CD4-positive, alpha-beta T cell (primary cell): ENCODE results near the gene CWC22. TPM values are rescaled to one million over a fixed set of nuclear protein-coding genes. Genes with fewer than 3 reads are reported as not detected.
"Not testable (repeated sequence)": the region's sequence is repeated elsewhere in the genome, so short reads cannot be mapped to it uniquely, and the experiment has no call there.

Experiments
- ATAC-seq: fragments of 200-7000 bp; cut with Tn5 transposase; one replicate; pipeline ENCODE4 v1.10.0; 2022; ENCODE audit warnings: mild to moderate bottlenecking; ENCODE audit not compliant: poor library complexity
- CTCF ChIA-PET: fragments of 350-600 bp; sonication (Branson Sonifier 250); formaldehyde crosslinking; loops from one replicate; lab custom pipeline; 2021; ENCODE audit warnings: antibody characterized with exemption, inconsistent platforms; lab: Charles Lee
- POLR2A ChIA-PET: fragments of 350-600 bp; sonication (Branson Sonifier 250); formaldehyde crosslinking; loops from one replicate; lab custom pipeline; 2021; ENCODE audit warnings: antibody characterized with exemption, inconsistent platforms; lab: Charles Lee
- DNase-seq, 14 experiments: peaks; one replicate each; pipeline ENCODE4 v3.0.0-alpha.2; 2013 to 2020; ENCODE audit warnings: mixed read lengths in 2 of 14
- H3K27ac ChIP-seq, 2 donors: one replicate each; pipeline versions ENCODE4 v1.5.1 to v1.7.0; 2013; ENCODE audit warnings: low read length in 2 of 2, low read depth in 1 of 2, mild to moderate bottlenecking in 1 of 2
- H3K27me3 ChIP-seq, 2 experiments: 1 replicate in 1 of 2; 2 replicates in 1 of 2; pipeline versions ENCODE4 v1.6.1 to v1.7.0; 2013; ENCODE audit warnings: low read length in 2 of 2, control low read depth in 1 of 2, mild to moderate bottlenecking in 1 of 2, moderate library complexity in 1 of 2; ENCODE audit not compliant: insufficient read depth in 2 of 2, control insufficient read depth in 1 of 2
- H3K36me3 ChIP-seq: one replicate; pipeline ENCODE4 v1.6.1; 2013; ENCODE audit warnings: low read length, control low read depth; ENCODE audit not compliant: insufficient read depth
- H3K4me1 ChIP-seq: one replicate; pipeline ENCODE4 v1.6.1; 2013; ENCODE audit warnings: low read length, control low read depth; ENCODE audit not compliant: insufficient read depth
- H3K4me3 ChIP-seq: one replicate; pipeline ENCODE4 v1.5.1; 2013; ENCODE audit warnings: mild to moderate bottlenecking, low read length, moderate library complexity
- H3K9me3 ChIP-seq, 2 experiments: 1 replicate in 1 of 2; 2 replicates in 1 of 2; pipeline versions ENCODE4 v1.6.1 to v1.7.0; 2013; ENCODE audit warnings: low read length in 2 of 2, mild to moderate bottlenecking in 2 of 2, control low read depth in 1 of 2, moderate library complexity in 1 of 2; ENCODE audit not compliant: control insufficient read depth in 1 of 2, insufficient read depth in 1 of 2
- H3K27ac Mint-ChIP-seq: one replicate; pipeline ENCODE4 v1.8.0; 2020; ENCODE audit warnings: mixed read lengths
- H3K27me3 Mint-ChIP-seq: one replicate; pipeline ENCODE4 v1.8.0; 2021; ENCODE audit warnings: mixed read lengths
- H3K36me3 Mint-ChIP-seq: one replicate; pipeline ENCODE4 v1.8.0; 2021; ENCODE audit warnings: low read depth, mixed read lengths
- H3K4me1 Mint-ChIP-seq: one replicate; pipeline ENCODE4 v1.8.0; 2021; ENCODE audit warnings: low read depth, mixed read lengths
- H3K4me3 Mint-ChIP-seq: one replicate; pipeline ENCODE4 v1.8.0; 2020; ENCODE audit warnings: mild to moderate bottlenecking, mixed read lengths
- H3K9me3 Mint-ChIP-seq: one replicate; pipeline ENCODE4 v1.8.0; 2020; ENCODE audit warnings: mixed read lengths
- CTCF ChIP-seq: fragments of 200-600 bp; IDR thresholded peaks from one replicate; pipeline ENCODE4 v1.8.0; 2022; ENCODE audit warnings: antibody characterized with exemption, mild to moderate bottlenecking
- intact Hi-C, 2 experiments: fragments of 100-400 bp; cut with DNase I in 1 of 2; cut with micrococcal nuclease in 1 of 2; formaldehyde crosslinking; loops; one replicate each; pipeline versions ENCODE4 v1.15.1 to v1.9.0; 2023 to 2025; cut with DNase I, micrococcal nuclease
- total RNA-seq, 174 experiments: library from RNA in 2 of 174; stranded (reverse) in 2 of 174; gene quantifications; one replicate each; pipeline ENCODE4 v1.2.3 and lab custom pipeline; 2021 to 2026

The CWC22 gene
- total RNA-seq, 2 experiments from 2014 or later: 11.8 to 12.0 TPM

- Mint-ChIP-seq H3K4me1 (no peaks in the 10 kb centered on the region), H3K9me3 (no peaks in the 10 kb centered on the region), H3K36me3 (no peaks in the 10 kb centered on the region), H3K27me3 (peaks cover 22% of the 10 kb centered on the region), H3K4me3 (no peak overlapping the region), H3K27ac (no peak overlapping the region)
- H3K9me3 ChIP-seq: no peaks in the 10 kb centered on the region
- DNase-seq (no peak), ATAC-seq (no peak)
- no peak overlapping the region for H3K27ac ChIP-seq
- CTCF ChIA-PET: no interaction called here
- no peak overlapping the region for H3K4me3 ChIP-seq
- no peaks in the 10 kb centered on the region for H3K36me3 ChIP-seq
- POLR2A ChIA-PET: no interaction called here
- peaks cover 0 to under 1% of the 10 kb centered on the region in 2 experiments for H3K27me3 ChIP-seq
- H3K4me1 ChIP-seq: no peaks in the 10 kb centered on the region
- TF ChIP-seq CTCF: no peak
- intact Hi-C loops: loop anchor here in 1 of 2 experiments (5.0 to 10.0 kb wide), 2 partner anchors 960 to 978 kb away; no protein-coding TSS in a partner anchor
Observed at GRCh38 chr2:180012523-180012922, 5.4 kb upstream of the CWC22 start.

- no peak for TF ChIP-seq CTCF
- no peak for ATAC-seq
- POLR2A ChIA-PET: no interaction called here
Observed at GRCh38 chr2:180010701-180011100, 3.6 kb upstream of the CWC22 start.

GRCh38 chr2:180006231-180006630, 866 bp downstream of the CWC22 start:
- DNase-seq (no peak), ATAC-seq (no peak)
- TF ChIP-seq CTCF: no peak
- Mint-ChIP-seq H3K27me3 (no peaks in the 10 kb centered on the region), H3K27ac (peak overlapping the region; percentile 99), H3K36me3 (peaks cover 33% of the 10 kb centered on the region), H3K4me1 (peaks cover 46% of the 10 kb centered on the region), H3K9me3 (no peaks in the 10 kb centered on the region), H3K4me3 (peak overlapping the region; percentile 96)
- POLR2A ChIA-PET: no interaction called here
- CTCF ChIA-PET: no interaction called here
- intact Hi-C loops: loop anchor here in 1 of 2 experiments (5.0 kb wide), 1 partner anchor 1886 kb away; the partner anchor contains the start of gene ITPRID2
- peak overlapping the region; percentile 97 to 98 for H3K27ac ChIP-seq
- H3K36me3 ChIP-seq: peaks cover 10% of the 10 kb centered on the region
- H3K27me3 ChIP-seq: no peaks in the 10 kb centered on the region
- H3K9me3 ChIP-seq: no peaks in the 10 kb centered on the region
- peak overlapping the region; percentile 89 for H3K4me3 ChIP-seq
- peaks cover 15% of the 10 kb centered on the region for H3K4me1 ChIP-seq

More at GRCh38 chr2:180010701-180011100, 3.6 kb upstream of the CWC22 start:
- no peaks in the 10 kb centered on the region for H3K9me3 ChIP-seq
- Mint-ChIP-seq H3K9me3 (no peaks in the 10 kb centered on the region), H3K4me1 (peaks cover 16% of the 10 kb centered on the region), H3K4me3 (no peak overlapping the region), H3K27me3 (peaks cover 8% of the 10 kb centered on the region), H3K36me3 (peaks cover 16% of the 10 kb centered on the region), H3K27ac (no peak overlapping the region)
- CTCF ChIA-PET: no interaction called here
- H3K27me3 ChIP-seq: no peaks in the 10 kb centered on the region
- H3K27ac ChIP-seq: no peak overlapping the region
- DNase-seq: no peak
- intact Hi-C loops: loop anchor here in 1 of 2 experiments (5.0 to 10.0 kb wide), 2 partner anchors 962 to 976 kb away; no protein-coding TSS in a partner anchor
- no peaks in the 10 kb centered on the region for H3K36me3 ChIP-seq
- peaks cover 8% of the 10 kb centered on the region for H3K4me1 ChIP-seq
- H3K4me3 ChIP-seq: no peak overlapping the region

GRCh38 chr2:180005465-180005864, 1.6 kb downstream of the CWC22 start:
- peak overlapping the region; percentile 99 for H3K27ac Mint-ChIP-seq
- H3K27me3 ChIP-seq, POLR2A ChIA-PET, CTCF ChIA-PET, ATAC-seq, H3K9me3 ChIP-seq, H3K9me3 Mint-ChIP-seq, H3K27me3 Mint-ChIP-seq, H3K36me3 ChIP-seq, H3K4me3 ChIP-seq, DNase-seq, H3K27ac ChIP-seq: not testable (repeated sequence)
- intact Hi-C loops: loop anchor here in 1 of 2 experiments (2.0 to 5.0 kb wide), 2 partner anchors 1887 to 1891 kb away; partner anchors contain the start of gene ITPRID2
- H3K36me3 Mint-ChIP-seq: peaks cover 33% of the 10 kb centered on the region
- H3K4me1 ChIP-seq: peaks cover 15% of the 10 kb centered on the region
- peaks cover 50% of the 10 kb centered on the region for H3K4me1 Mint-ChIP-seq
- H3K4me3 Mint-ChIP-seq: peak overlapping the region; percentile 96
